GM19438 (cell line): ENCODE results near the gene IL4R.
A peak's percentile ranks its signal among the peaks of the same experiment; 100 is the strongest.

Source experiments
- ATAC-seq: cut with Tn5 transposase; IDR thresholded peaks from one replicate; pipeline ENCODE4 v1.9.1; 2021; ENCODE audit warnings: low read depth; ENCODE audit not compliant: unreplicated experiment

The IL4R gene

GRCh38 chr16:27314161-27314723 lies 468 bp downstream of the IL4R start:
- ATAC-seq = peak; percentile 4

- ATAC-seq = no peak
Observed at GRCh38 chr16:27314986-27315332, 1.2 kb downstream of the IL4R start.

GRCh38 chr16:27315333-27316037 lies 1.7 kb downstream of the IL4R start:
- ATAC-seq = no peak

- ATAC-seq = no peak
Observed at GRCh38 chr16:27316038-27316680, 2.4 kb downstream of the IL4R start.

- ATAC-seq = no peak
Observed at GRCh38 chr16:27317320-27317719, 3.5 kb downstream of the IL4R start.

GRCh38 chr16:27317738-27318391 lies 4.1 kb downstream of the IL4R start:
- ATAC-seq = no peak

- ATAC-seq = no peak
Observed at GRCh38 chr16:27318392-27319256, 4.8 kb downstream of the IL4R start.

GRCh38 chr16:27319257-27319965 lies 5.6 kb downstream of the IL4R start:
- ATAC-seq = no peak

GRCh38 chr16:27320261-27321012 lies 6.7 kb downstream of the IL4R start:
- no peak for ATAC-seq

- no peak for ATAC-seq
Observed at GRCh38 chr16:27321013-27321915, 7.5 kb downstream of the IL4R start.

GRCh38 chr16:27322858-27323780 lies 9.3 kb downstream of the IL4R start:
- no peak for ATAC-seq

GRCh38 chr16:27323781-27324561 lies 10.2 kb downstream of the IL4R start:
- no peak for ATAC-seq

GRCh38 chr16:27324851-27325301 lies 11.1 kb downstream of the IL4R start:
- ATAC-seq = no peak

- ATAC-seq = no peak
Observed at GRCh38 chr16:27325736-27326135, 12.0 kb downstream of the IL4R start.

GRCh38 chr16:27326251-27326650 lies 12.5 kb downstream of the IL4R start:
- ATAC-seq = no peak
